DMS79 (cell line): Measurements from ENCODE around the gene WBP2NL.

ENCODE experiments used
- DNase-seq: peaks from one replicate; lab custom pipeline; 2025; lab: John Stamatoyannopoulos, UW

Gene WBP2NL

GRCh38 chr22:42072606-42073330 is 74.2 kb downstream of the WBP2NL start:
- no peak for DNase-seq

DNA sequence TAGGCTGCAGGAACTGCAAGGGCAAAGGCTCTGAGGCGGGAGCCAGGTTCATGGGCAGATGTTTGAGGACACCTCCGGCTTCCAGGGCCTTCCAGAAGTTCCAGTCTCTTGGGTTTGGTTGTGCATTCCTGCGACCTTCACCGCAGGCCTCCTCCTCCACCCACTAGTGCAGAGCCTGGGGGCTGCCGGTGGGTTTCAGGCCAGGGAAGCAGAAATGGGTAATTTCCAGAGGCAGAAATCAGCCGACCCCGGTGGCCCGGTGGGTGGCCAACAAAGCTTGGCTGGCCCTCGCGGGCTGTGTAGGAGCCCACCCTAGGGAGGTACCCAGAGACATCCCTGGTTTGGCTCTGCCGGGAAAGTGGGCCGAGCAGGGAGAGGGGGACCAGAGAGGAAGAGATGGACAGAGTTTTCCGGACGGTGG is 75.0 kb downstream of the WBP2NL start:
- DNase-seq: no peak

- DNase-seq: no peak
Observed at GRCh38 chr22:42074132-42074811, 75.7 kb downstream of the WBP2NL start, which contains the start of gene PHETA2. Gene PHETA2, plus strand, starts transcription at chr22:42074248. Its CDS starts 3,046 bp downstream, at chr22:42077294.

DNA sequence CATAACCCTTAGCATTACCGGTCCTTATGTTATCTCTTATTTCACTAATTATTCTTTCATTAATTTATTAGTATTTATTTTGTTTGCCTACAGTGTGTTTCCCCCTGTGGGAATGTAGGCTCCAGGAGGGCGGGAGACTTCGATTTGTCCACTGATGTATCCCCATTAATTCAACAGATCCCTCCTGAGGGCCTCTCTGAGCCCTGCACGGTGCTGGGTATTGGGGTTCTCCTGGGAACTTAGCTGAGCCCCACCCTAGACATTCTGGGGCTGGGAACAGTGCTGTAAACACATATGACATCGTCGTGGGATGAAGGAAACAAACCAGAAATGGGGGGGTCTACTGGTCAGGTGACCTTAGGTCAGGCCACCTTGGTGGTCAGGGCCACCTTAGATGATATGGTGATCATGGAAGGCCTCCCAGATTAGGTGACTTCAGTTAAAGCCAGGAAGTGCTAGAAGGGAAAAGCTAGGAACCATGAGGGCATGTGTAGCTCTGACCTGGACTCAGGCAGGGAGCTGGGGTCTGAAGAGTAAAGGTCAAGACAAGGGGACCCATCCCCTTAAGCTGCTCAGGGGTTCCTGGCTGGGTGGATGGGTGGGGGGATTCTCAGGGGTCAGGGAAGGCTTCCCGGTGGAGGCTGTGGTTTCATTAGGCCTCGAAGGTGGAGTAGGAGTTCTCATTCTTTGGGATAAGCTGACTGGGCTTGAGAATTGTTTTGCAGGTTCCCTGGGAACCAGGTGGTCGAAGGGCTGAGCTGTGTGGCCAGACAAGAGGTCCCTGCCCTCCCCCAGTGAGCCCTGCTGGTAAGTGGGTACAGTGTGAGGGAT is 76.5 kb downstream of the WBP2NL start:
- no peak for DNase-seq

DNA sequence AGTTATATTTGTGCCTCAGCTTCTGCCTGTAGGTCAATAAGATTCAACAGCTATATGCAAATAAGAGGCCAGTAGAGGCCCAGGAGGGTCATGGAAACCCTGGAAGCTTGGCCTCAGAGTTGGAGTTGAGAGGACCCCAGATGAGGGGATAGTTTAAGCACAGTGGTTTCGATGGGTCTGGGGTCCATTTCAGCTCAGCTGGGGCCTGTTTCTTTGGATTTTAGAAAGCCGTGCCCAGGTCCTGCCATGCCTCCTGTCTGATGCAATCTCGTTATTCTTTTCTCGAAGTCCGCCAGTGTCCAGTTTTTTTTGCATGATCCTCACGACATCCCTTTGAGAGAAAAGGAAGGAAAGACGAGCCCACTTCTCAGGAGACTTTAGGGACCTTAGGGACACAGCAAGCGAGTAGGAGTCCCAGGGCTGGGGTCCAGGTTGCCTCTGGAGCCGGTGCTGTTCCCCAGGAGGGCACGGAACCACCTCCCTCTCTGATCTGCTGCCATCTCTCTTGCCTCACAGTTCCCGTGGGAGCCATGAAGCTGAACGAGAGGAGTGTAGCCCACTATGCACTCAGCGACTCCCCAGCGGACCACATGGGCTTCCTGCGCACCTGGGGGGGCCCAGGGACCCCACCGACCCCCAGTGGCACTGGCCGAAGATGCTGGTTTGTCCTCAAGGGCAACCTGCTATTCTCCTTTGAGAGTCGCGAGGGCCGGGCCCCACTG is 78.3 kb downstream of the WBP2NL start:
- no peak for DNase-seq

GRCh38 chr22:42077486-42078125 is 79.0 kb downstream of the WBP2NL start:
- no peak for DNase-seq
